ENCODE data around the gene ATP7B.

Gene ATP7B

GRCh38 chr13:52011632-52012511 lies 622 bp upstream of the ATP7B start, which contains the start of gene ALG11:
TSS of gene ALG11 (plus strand) at chr13:52012398. CDS start at chr13:52012419, 21 bp downstream.
- peak within 1 kb of the TSS; percentile 57 for H3K27ac ChIP-seq

DNA sequence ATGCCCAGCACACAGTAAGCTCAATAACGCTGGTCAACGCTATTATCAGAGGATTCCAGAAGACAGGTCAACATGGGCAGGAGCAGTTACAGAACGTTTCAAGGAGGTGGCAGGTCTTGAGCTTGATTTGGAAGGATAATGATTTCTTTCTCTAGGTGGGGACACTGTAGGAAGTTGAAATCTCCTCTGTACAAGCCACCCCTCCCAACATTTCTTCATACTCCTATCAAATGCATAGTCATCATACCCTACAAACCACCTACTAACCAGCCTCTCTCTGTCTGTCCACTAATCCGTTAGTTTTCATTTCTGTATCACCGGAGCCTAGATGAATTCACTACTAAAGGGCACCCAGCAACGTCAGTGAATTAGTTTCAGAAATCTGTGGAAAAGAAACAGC lies 1.3 kb downstream of the ATP7B start:
- ChIA-PET CTCF (no interaction called here), POLR2A (ENCODE audit: low non-redundant PET) (no interaction called here)
- TF ChIP-seq, protein P1, sequence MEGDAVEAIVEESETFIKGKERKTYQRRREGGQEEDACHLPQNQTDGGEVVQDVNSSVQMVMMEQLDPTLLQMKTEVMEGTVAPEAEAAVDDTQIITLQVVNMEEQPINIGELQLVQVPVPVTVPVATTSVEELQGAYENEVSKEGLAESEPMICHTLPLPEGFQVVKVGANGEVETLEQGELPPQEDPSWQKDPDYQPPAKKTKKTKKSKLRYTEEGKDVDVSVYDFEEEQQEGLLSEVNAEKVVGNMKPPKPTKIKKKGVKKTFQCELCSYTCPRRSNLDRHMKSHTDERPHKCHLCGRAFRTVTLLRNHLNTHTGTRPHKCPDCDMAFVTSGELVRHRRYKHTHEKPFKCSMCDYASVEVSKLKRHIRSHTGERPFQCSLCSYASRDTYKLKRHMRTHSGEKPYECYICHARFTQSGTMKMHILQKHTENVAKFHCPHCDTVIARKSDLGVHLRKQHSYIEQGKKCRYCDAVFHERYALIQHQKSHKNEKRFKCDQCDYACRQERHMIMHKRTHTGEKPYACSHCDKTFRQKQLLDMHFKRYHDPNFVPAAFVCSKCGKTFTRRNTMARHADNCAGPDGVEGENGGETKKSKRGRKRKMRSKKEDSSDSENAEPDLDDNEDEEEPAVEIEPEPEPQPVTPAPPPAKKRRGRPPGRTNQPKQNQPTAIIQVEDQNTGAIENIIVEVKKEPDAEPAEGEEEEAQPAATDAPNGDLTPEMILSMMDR (conservative IDR thresholded peaks at IDR 0.05; ENCODE audit: low read depth) = no peak
- no peak for DNase-seq (ENCODE audit: low spot score)
- H3K27ac ChIP-seq = no peak overlapping the region

More at GRCh38 chr13:52011632-52012511, 622 bp upstream of the ATP7B start, which contains the start of gene ALG11:
- ChIA-PET CTCF (interaction anchor here (0.6 to 0.9 kb wide), 3 partner anchors 21 to 439 kb away, joined by 3 read pairs; no protein-coding TSS in a partner anchor), POLR2A (ENCODE audit: low non-redundant PET) (no interaction called here)
- TF ChIP-seq, protein P1 (conservative IDR thresholded peaks at IDR 0.05; ENCODE audit: low read depth) = no peak
- DNase-seq (ENCODE audit: low spot score) = peak; percentile 98

DNA sequence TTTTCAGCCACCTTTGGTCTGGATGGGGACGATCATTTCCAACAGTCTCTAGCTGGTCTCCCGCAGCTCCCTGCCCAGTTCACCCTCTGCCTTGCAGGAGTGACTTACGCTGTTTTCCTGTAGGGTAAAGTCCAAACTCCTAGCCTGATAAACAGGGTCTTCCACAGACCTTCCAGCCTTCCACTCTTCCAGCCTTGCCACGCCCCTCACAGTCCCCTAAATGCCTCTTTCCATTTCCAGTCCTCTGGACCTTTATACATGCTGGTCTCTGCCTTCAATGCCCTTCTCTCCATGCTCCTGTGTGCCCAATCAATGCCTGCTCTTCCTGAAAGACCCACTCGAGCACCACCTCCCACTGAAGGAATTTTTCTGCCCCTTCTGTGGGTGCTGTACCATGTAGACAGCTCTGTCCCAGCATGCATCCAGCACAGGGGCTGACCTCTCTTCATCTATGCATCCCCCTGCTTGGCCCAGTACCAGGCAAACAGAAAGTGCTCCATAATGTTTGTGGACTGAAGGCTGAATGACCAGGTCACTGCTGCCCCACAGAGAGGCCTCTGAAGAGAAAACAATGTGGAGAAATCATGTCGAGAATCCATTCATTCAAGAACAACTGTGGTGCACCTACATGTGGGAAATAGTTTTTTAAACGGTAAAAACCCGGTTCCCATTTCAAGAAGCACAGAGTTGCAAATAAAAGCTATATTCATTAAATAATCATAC lies 4.6 kb downstream of the ATP7B start:
- TF ChIP-seq, protein P1 (conservative IDR thresholded peaks at IDR 0.05; ENCODE audit: low read depth) = no peak
- CTCF ChIA-PET = no interaction called here
- POLR2A ChIA-PET (ENCODE audit: low non-redundant PET) = no interaction called here
- DNase-seq (ENCODE audit: low spot score) = no peak
- H3K27ac ChIP-seq = no peak overlapping the region

DNA sequence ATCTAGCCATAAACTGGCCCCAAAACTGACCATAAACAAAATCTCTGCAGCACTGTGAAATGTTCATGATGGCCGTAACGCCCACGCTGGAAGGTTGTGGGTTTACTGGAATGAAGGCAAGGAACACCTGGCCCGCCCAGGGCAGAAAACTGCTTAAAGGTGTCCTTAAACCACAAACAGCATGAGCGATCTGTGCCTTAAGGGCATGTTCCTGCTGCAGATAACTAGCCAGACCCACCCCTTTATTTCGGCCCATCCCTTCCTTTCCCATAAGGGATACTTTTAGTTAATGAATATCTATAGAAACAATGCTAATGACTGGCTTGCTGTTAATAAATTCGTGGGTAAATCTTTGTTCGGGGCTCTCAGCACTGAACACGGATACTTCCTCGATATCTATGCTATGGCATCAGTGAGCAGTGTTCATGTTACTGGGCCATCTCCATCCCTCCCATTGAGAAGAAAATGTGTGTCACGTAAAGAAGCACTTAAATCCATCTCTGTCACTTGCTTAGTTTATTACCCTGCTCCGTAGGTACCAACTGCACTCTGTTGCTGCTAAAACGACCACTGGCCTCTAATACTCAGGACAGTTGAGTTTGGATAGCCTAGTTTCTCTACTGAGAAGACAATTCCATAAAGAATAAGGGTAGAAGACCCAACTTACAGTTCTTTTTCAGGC lies 5.3 kb downstream of the ATP7B start:
- ChIA-PET CTCF (no interaction called here), POLR2A (ENCODE audit: low non-redundant PET) (no interaction called here)
- TF ChIP-seq, protein P1 (conservative IDR thresholded peaks at IDR 0.05; ENCODE audit: low read depth) = no peak
- no peak for DNase-seq (ENCODE audit: low spot score)
- H3K27ac ChIP-seq = no peak overlapping the region

DNA sequence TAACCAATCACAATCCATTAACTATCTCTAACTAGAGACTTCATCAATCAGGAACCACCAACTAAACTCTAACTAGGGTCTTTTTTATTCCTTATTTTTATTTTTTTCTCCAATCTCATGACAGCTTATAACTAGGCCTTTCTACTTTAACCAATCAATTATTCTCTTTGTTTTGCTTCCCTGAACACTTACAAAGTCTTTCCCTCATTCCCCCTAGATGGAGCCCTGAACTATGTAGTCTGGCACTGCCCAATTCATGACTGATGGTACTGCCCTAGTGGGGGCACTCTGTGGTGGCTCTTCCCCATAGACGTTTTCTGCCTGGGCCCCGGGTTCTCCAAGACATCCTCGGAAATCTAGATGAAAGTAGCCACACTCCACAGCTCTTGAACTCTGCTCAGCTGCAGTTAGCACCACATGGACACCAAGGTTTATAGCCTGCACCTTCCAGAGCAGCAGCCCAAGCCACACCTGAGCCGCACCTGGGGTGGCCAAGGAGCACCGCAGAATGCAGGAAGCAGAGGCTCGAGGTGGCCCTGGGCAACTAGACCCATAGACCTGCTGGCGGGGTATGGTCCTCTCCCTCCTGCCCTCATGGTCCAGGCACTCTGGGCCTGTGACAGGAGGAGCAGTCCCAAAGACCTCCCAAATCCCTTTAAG lies 6.6 kb downstream of the ATP7B start:
- no peak for DNase-seq (ENCODE audit: low spot score)
- TF ChIP-seq, protein P1 (conservative IDR thresholded peaks at IDR 0.05; ENCODE audit: low read depth) = no peak
- CTCF ChIA-PET = no interaction called here
- POLR2A ChIA-PET (ENCODE audit: low non-redundant PET) = no interaction called here
- H3K27ac ChIP-seq = no peak overlapping the region
